HepG2 (cell line): Measurements from ENCODE around the gene ZNRF3. TPM values are rescaled to one million over a fixed set of nuclear protein-coding genes. Genes with fewer than 3 reads are reported as not detected.
A peak's percentile ranks its signal among the peaks of the same experiment; 100 is the strongest.

Source experiments
- BRD4 ChIP-seq: sonication (generic); formaldehyde crosslinking; IDR thresholded peaks from 2 replicates; pipeline ENCODE4 v1.4.0; 2020; ENCODE audit warnings: missing genetic modification reagents
- CERS6 ChIP-seq: sonication (generic); formaldehyde crosslinking; IDR thresholded peaks from 2 replicates; pipeline ENCODE4 v1.5.0; 2020; ENCODE audit warnings: missing genetic modification reagents
- FOXA1 ChIP-seq, 2 experiments: fragments of 450-650 bp in 1 of 2; sonication (generic) in 1 of 2; formaldehyde crosslinking in 1 of 2; IDR thresholded peaks; 2 replicates each; pipeline versions ENCODE4 v1.4.0 to v1.6.1; 2016 to 2020; ENCODE audit warnings: missing genetic modification reagents in 1 of 2
- HES4 ChIP-seq: sonication (generic); formaldehyde crosslinking; IDR thresholded peaks from 2 replicates; pipeline ENCODE4 v1.9.0; 2021; ENCODE audit warnings: mild to moderate bottlenecking, missing genetic modification reagents, borderline replicate concordance
- KAT8 ChIP-seq: IDR thresholded peaks from 2 replicates; pipeline ENCODE4 v1.6.1; 2016; ENCODE audit warnings: missing genetic modification reagents, missing compliant biosample characterization
- NR2F6 ChIP-seq, 2 experiments: IDR thresholded peaks; 2 replicates each; pipeline ENCODE4 v1.6.1; 2016; ENCODE audit warnings: antibody characterized with exemption in 1 of 2, mild to moderate bottlenecking in 1 of 2
- RCOR2 ChIP-seq: IDR thresholded peaks from 2 replicates; pipeline ENCODE4 v1.6.1; 2016; ENCODE audit warnings: missing biosample characterization, missing genetic modification reagents
- REL ChIP-seq: sonication (generic); formaldehyde crosslinking; conservative IDR thresholded peaks from 2 replicates; pipeline ENCODE4 v1.8.0; 2022; ENCODE audit warnings: mild to moderate bottlenecking, missing genetic modification reagents, moderate library complexity
- SMAD3 ChIP-seq: sonication (generic); formaldehyde crosslinking; IDR thresholded peaks from 2 replicates; pipeline ENCODE4 v1.4.0; 2020; ENCODE audit warnings: missing genetic modification reagents
- SMYD3 ChIP-seq: sonication (generic); formaldehyde crosslinking; IDR thresholded peaks from 2 replicates; pipeline ENCODE4 v1.8.1; 2023; ENCODE audit warnings: mild to moderate bottlenecking, missing genetic modification reagents
- TBP ChIP-seq: sonication (generic); formaldehyde crosslinking; IDR thresholded peaks from 2 replicates; pipeline ENCODE4 v1.5.0; 2020; ENCODE audit warnings: missing genetic modification reagents
- TCF12 ChIP-seq, 2 experiments: fragments of 450-650 bp in 1 of 2; sonication (generic) in 1 of 2; formaldehyde crosslinking in 1 of 2; IDR thresholded peaks; 2 replicates each; pipeline versions ENCODE4 v1.6.1 to v1.8.0; 2017 to 2022; ENCODE audit warnings: antibody characterized with exemption in 1 of 2, mild to moderate bottlenecking in 1 of 2, missing genetic modification reagents in 1 of 2, moderate library complexity in 1 of 2
- TFDP1 ChIP-seq: IDR thresholded peaks from 2 replicates; pipeline ENCODE4 v1.6.1; 2016; ENCODE audit warnings: missing compliant biosample characterization, missing genetic modification reagents, borderline replicate concordance
- ZNF362 ChIP-seq: sonication (generic); formaldehyde crosslinking; IDR thresholded peaks from 2 replicates; pipeline ENCODE4 v1.4.0; 2020; ENCODE audit warnings: missing genetic modification reagents, mild to moderate bottlenecking, borderline replicate concordance
- ZNF556 ChIP-seq: sonication (generic); formaldehyde crosslinking; IDR thresholded peaks from 2 replicates; pipeline ENCODE4 v1.4.0; 2020; ENCODE audit warnings: mild to moderate bottlenecking, missing genetic modification reagents, borderline replicate concordance
- ZNF563 ChIP-seq: sonication (generic); formaldehyde crosslinking; IDR thresholded peaks from 2 replicates; pipeline ENCODE4 v1.8.0; 2022; ENCODE audit warnings: mild to moderate bottlenecking, moderate library complexity, missing genetic modification reagents
- ZNF572 ChIP-seq: sonication (generic); formaldehyde crosslinking; IDR thresholded peaks from 2 replicates; pipeline ENCODE4 v1.5.1; 2020; ENCODE audit warnings: mild to moderate bottlenecking, missing genetic modification reagents
- ZNF589 ChIP-seq: sonication (generic); formaldehyde crosslinking; conservative IDR thresholded peaks from 2 replicates; pipeline ENCODE4 v1.8.0; 2022; ENCODE audit warnings: mild to moderate bottlenecking, moderate library complexity, missing genetic modification reagents
- ZNF788 ChIP-seq: sonication (generic); formaldehyde crosslinking; IDR thresholded peaks from 2 replicates; pipeline ENCODE4 v1.5.0; 2020; ENCODE audit warnings: mild to moderate bottlenecking, missing genetic modification reagents, borderline replicate concordance
- ZNF839 ChIP-seq: sonication (generic); formaldehyde crosslinking; IDR thresholded peaks from 2 replicates; pipeline ENCODE4 v1.4.0; 2020; ENCODE audit warnings: missing genetic modification reagents, mild to moderate bottlenecking, borderline replicate concordance
- polyA plus RNA-seq, 8 experiments: library from polyadenylated mRNA; depleted of rRNA in 3 of 8; stranded (reverse) in 7 of 8; unstranded in 1 of 8; fragments of >200 nt; fragmentation: Illumina TruSeq in 4 of 8; extraction: Trizol in 4 of 8; gene quantifications; 2 replicates each; pipeline versions ENCODE4 v1.2.1 to v1.2.3, GENCODE V29; 2011 to 2016; ENCODE audit warnings: low read depth in 4 of 8, missing spikeins in 1 of 8, mixed read lengths in 1 of 8; ENCODE audit not compliant: insufficient read depth in 1 of 8
- total RNA-seq, 5 experiments: library from RNA; depleted of rRNA; stranded (reverse); fragments of >200 nt; fragmentation: Illumina TruSeq; extraction: Trizol; gene quantifications; 2 replicates each; pipeline ENCODE4 v1.2.3, GENCODE V29; 2016; ENCODE audit warnings: low read depth in 1 of 5
- TF ChIP-seq, protein P1 (sequence below): sonication (generic); formaldehyde crosslinking; IDR thresholded peaks from 2 replicates; pipeline ENCODE4 v1.8.0; 2022; ENCODE audit warnings: missing genetic modification reagents, mild to moderate bottlenecking, borderline replicate concordance
- TF ChIP-seq, protein P2 (sequence below): sonication (generic); formaldehyde crosslinking; IDR thresholded peaks from 2 replicates; pipeline ENCODE4 v1.4.0; 2020; ENCODE audit warnings: low read depth, missing genetic modification reagents

Gene ZNRF3
- total and polyA plus RNA-seq, 2 of the 13 experiments (the other 11 are each of a cell fraction or from before 2014, with no cell fraction given): 20.3 to 36.7 TPM

DNA sequence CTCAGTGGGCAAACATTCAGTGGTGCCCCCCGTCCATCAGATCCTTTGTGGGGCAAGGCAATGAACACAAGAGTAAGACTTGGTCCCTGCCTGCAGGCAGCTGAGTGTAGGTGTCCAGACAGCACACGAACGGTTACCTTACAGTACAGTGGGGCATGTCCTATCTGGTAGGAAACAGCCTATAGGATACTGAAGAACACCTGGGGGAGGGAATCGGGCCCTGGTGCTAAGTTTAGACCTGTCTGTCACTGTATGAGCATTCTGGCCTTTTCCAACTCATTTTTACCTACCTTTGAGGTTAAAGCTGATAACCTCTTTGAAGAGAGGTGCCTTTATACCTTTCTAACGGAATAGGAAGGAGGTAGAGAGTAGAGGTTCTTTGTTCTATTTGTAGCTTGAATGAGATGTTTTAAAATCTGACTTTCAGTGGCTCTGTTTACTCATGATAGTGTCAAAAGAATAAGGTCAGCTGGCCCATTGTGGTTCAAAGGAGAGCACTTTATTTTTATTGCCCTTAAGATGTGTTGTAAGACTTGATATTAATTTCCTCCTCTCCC is 8.9 kb downstream of the ZNRF3 start (continued):
- TF ChIP-seq, protein P1, sequence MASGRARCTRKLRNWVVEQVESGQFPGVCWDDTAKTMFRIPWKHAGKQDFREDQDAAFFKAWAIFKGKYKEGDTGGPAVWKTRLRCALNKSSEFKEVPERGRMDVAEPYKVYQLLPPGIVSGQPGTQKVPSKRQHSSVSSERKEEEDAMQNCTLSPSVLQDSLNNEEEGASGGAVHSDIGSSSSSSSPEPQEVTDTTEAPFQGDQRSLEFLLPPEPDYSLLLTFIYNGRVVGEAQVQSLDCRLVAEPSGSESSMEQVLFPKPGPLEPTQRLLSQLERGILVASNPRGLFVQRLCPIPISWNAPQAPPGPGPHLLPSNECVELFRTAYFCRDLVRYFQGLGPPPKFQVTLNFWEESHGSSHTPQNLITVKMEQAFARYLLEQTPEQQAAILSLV: no peak
- TF ChIP-seq ZNF839: no peak
- peak; percentile 90 for TF ChIP-seq NR2F6 (IDR thresholded peaks at IDR 0.05)
- peak; percentile 78 for TF ChIP-seq NR2F6 (CRISPR knock-in tag; IDR thresholded peaks at IDR 0.05)
- TF ChIP-seq CERS6 (CRISPR knock-in tag): no peak
- TF ChIP-seq, protein P2, sequence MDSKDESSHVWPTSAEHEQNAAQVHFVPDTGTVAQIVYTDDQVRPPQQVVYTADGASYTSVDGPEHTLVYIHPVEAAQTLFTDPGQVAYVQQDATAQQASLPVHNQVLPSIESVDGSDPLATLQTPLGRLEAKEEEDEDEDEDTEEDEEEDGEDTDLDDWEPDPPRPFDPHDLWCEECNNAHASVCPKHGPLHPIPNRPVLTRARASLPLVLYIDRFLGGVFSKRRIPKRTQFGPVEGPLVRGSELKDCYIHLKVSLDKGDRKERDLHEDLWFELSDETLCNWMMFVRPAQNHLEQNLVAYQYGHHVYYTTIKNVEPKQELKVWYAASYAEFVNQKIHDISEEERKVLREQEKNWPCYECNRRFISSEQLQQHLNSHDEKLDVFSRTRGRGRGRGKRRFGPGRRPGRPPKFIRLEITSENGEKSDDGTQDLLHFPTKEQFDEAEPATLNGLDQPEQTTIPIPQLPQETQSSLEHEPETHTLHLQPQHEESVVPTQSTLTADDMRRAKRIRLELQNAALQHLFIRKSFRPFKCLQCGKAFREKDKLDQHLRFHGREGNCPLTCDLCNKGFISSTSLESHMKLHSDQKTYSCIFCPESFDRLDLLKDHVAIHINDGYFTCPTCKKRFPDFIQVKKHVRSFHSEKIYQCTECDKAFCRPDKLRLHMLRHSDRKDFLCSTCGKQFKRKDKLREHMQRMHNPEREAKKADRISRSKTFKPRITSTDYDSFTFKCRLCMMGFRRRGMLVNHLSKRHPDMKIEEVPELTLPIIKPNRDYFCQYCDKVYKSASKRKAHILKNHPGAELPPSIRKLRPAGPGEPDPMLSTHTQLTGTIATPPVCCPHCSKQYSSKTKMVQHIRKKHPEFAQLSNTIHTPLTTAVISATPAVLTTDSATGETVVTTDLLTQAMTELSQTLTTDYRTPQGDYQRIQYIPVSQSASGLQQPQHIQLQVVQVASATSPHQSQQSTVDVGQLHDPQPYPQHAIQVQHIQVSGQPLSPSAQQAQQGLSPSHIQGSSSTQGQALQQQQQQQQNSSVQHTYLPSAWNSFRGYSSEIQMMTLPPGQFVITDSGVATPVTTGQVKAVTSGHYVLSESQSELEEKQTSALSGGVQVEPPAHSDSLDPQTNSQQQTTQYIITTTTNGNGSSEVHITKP (CRISPR knock-in tag): no peak
- no peak for TF ChIP-seq ZNF556
- TF ChIP-seq ZNF788 (CRISPR knock-in tag): no peak
- TF ChIP-seq ZNF572 (CRISPR knock-in tag): no peak
- no peak for TF ChIP-seq SMAD3
- no peak for TF ChIP-seq BRD4 (CRISPR knock-in tag)
- TF ChIP-seq HES4: no peak
- TF ChIP-seq TBP: no peak
- no peak for TF ChIP-seq SMYD3 (CRISPR knock-in tag)
- TF ChIP-seq REL (CRISPR knock-in tag): no peak
- 0 out of 2 replicates have a peak, but pooled peaks have one; percentile 16 for TF ChIP-seq KAT8
- TF ChIP-seq ZNF563 (CRISPR knock-in tag): no peak
- TF ChIP-seq ZNF362: 0 out of 2 replicates have a peak, but pooled peaks have one; percentile 20
- TF ChIP-seq RCOR2 (CRISPR knock-in tag): peak; percentile 61
- TF ChIP-seq ZNF589 (CRISPR knock-in tag): no peak
- no peak for TF ChIP-seq TCF12 (IDR thresholded peaks at IDR 0.05)
- no peak for TF ChIP-seq TCF12 (CRISPR knock-in tag; IDR thresholded peaks at IDR 0.05)
- no peak for TF ChIP-seq FOXA1 (IDR thresholded peaks at IDR 0.05)
- peak; percentile 32 for TF ChIP-seq FOXA1 (CRISPR knock-in tag; IDR thresholded peaks at IDR 0.05)
- peak; percentile 22; the same call in 1 of the 2 replicates for TF ChIP-seq TFDP1
